WTC11 (cell line): ENCODE results near the gene SGCD. TPM values are rescaled to one million over a fixed set of nuclear protein-coding genes. Genes with fewer than 3 reads are reported as not detected.

Experiments
- ATAC-seq: fragments of 200-7000 bp; cut with Tn5 transposase; 2 replicates; pipeline ENCODE4 v1.10.0; 2021; ENCODE audit warnings: mild to moderate bottlenecking, moderate library complexity
- CTCF ChIA-PET: fragments of 300-600 bp; sonication (Branson Sonifier 250); formaldehyde crosslinking; loops from one replicate; lab custom pipeline; 2021; ENCODE audit warnings: antibody characterized with exemption; lab: Charles Lee
- POLR2A ChIA-PET: fragments of 350-600 bp; sonication (Branson Sonifier 250); formaldehyde crosslinking; loops from one replicate; lab custom pipeline; 2021; ENCODE audit warnings: antibody characterized with exemption; lab: Charles Lee
- DNase-seq: peaks from one replicate; pipeline ENCODE4 v3.0.0; 2021; ENCODE audit warnings: low spot score
- H3K27ac Mint-ChIP-seq: 2 replicates; pipeline ENCODE4 v1.8.0; 2021; ENCODE audit warnings: mixed read lengths
- H3K27me3 Mint-ChIP-seq: 2 replicates; pipeline ENCODE4 v1.8.0; 2021; ENCODE audit warnings: low read depth, mild to moderate bottlenecking, moderate library complexity, mixed read lengths
- H3K36me3 Mint-ChIP-seq: 2 replicates; pipeline ENCODE4 v1.8.0; 2021; ENCODE audit warnings: mixed read lengths
- H3K4me1 Mint-ChIP-seq: 2 replicates; pipeline ENCODE4 v1.8.0; 2022; ENCODE audit warnings: mixed read lengths
- H3K4me3 Mint-ChIP-seq: 2 replicates; pipeline ENCODE4 v1.8.0; 2021; ENCODE audit warnings: mild to moderate bottlenecking, moderate library complexity, mixed read lengths
- H3K9me3 Mint-ChIP-seq: 2 replicates; pipeline ENCODE4 v1.8.0; 2021; ENCODE audit warnings: mixed read lengths
- CREM ChIP-seq: sonication (generic); formaldehyde crosslinking; IDR thresholded peaks from 2 replicates; pipeline ENCODE4 v1.8.1; 2022; ENCODE audit warnings: mild to moderate bottlenecking, missing genetic modification reagents, moderate library complexity
- GTF2I ChIP-seq: fragments of 250-450 bp; sonication (Bioruptor Pico); conservative IDR thresholded peaks from 2 replicates; pipeline ENCODE4 v1.4.0; 2021; ENCODE audit warnings: mild to moderate bottlenecking
- IRF2 ChIP-seq: sonication (generic); formaldehyde crosslinking; IDR thresholded peaks from 2 replicates; pipeline ENCODE4 v1.8.0; 2022; ENCODE audit warnings: low read depth, missing genetic modification reagents, borderline replicate concordance
- JAZF1 ChIP-seq: fragments of 250-450 bp; sonication (Bioruptor Pico); IDR thresholded peaks from 2 replicates; pipeline ENCODE4 v1.9.0; 2021; ENCODE audit warnings: moderate library complexity, mild to moderate bottlenecking, inconsistent platforms
- JUN ChIP-seq: sonication (generic); formaldehyde crosslinking; IDR thresholded peaks from 2 replicates; pipeline ENCODE4 v1.8.0; 2023; ENCODE audit warnings: mild to moderate bottlenecking, missing genetic modification reagents
- RORB ChIP-seq: fragments of 250-450 bp; sonication (Bioruptor Pico); IDR thresholded peaks from 2 replicates; pipeline ENCODE4 v1.9.0; 2021; ENCODE audit warnings: mild to moderate bottlenecking
- SP1 ChIP-seq: sonication (generic); formaldehyde crosslinking; conservative IDR thresholded peaks from 2 replicates; pipeline ENCODE4 v1.8.1; 2022; ENCODE audit warnings: missing genetic modification reagents
- TCF7 ChIP-seq: sonication (generic); formaldehyde crosslinking; IDR thresholded peaks from 2 replicates; pipeline ENCODE4 v1.8.0; 2022; ENCODE audit warnings: mild to moderate bottlenecking, low read depth, missing genetic modification reagents, moderate library complexity
- ZNF396 ChIP-seq: fragments of 250-450 bp; sonication (Bioruptor Pico); IDR thresholded peaks from 2 replicates; pipeline ENCODE4 v1.8.0; 2021; ENCODE audit warnings: mild to moderate bottlenecking, moderate library complexity, borderline replicate concordance
- total RNA-seq: library from RNA; stranded (reverse); gene quantifications from 3 replicates; pipeline ENCODE4 v1.2.3, GENCODE V29; 2021
- TF ChIP-seq, protein P1 (sequence below): sonication (generic); formaldehyde crosslinking; IDR thresholded peaks from 2 replicates; pipeline ENCODE4 v1.8.1; 2023; ENCODE audit warnings: mild to moderate bottlenecking, missing genetic modification reagents
- TF ChIP-seq, protein P2 (sequence below): fragments of 250-450 bp; sonication (Bioruptor Pico); IDR thresholded peaks from 2 replicates; pipeline ENCODE4 v1.9.0; 2021; ENCODE audit warnings: mild to moderate bottlenecking
- TF ChIP-seq, protein P3 (sequence below): sonication (generic); formaldehyde crosslinking; conservative IDR thresholded peaks from 2 replicates; pipeline ENCODE4 v1.8.1; 2023; ENCODE audit warnings: mild to moderate bottlenecking, low read depth, missing genetic modification reagents, moderate library complexity
- TF ChIP-seq, protein P4 (sequence below): sonication (generic); formaldehyde crosslinking; IDR thresholded peaks from 2 replicates; pipeline ENCODE4 v1.8.1; 2023; ENCODE audit warnings: mild to moderate bottlenecking, missing genetic modification reagents, borderline replicate concordance
- TF ChIP-seq, protein P5 (sequence below): sonication (generic); formaldehyde crosslinking; IDR thresholded peaks from 2 replicates; pipeline ENCODE4 v1.8.0; 2022; ENCODE audit warnings: mild to moderate bottlenecking, missing genetic modification reagents

Gene SGCD
- total RNA-seq, 1 experiment from 2014 or later = 0.33 TPM

DNA sequence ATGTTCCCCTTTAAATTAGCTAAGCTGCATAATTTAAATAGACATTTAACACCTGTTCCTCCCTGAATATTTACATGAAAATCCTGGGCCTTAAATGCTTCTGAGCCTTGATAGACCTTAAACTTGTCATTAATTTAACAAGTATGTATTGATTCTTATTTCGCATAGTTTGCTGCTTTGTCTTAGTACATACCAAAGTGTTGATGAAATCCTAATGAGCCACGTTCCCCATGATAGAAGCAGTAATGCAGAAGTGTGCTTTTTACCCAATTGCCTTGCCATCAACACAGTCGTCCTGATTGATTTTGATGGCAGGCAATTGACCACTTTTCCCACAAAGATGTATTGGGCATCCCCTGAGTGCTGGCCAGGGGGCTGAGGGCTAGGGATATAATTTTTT, 213.5 kb downstream of the SGCD start:
- Mint-ChIP-seq H3K9me3 (no peaks in the 10 kb centered on the region), H3K4me3 (no peak overlapping the region), H3K36me3 (no peaks in the 10 kb centered on the region), H3K27me3 (no peaks in the 10 kb centered on the region), H3K4me1 (peaks cover 11% of the 10 kb centered on the region), H3K27ac (no peak overlapping the region)
- no peak for DNase-seq
- ATAC-seq = no peak
- TF ChIP-seq JUN (CRISPR knock-in tag) = no peak
- no peak for TF ChIP-seq CREM (CRISPR knock-in tag)
- no peak for TF ChIP-seq JAZF1 (CRISPR knock-in tag)
- POLR2A ChIA-PET = no interaction called here
- CTCF ChIA-PET = no interaction called here

DNA sequence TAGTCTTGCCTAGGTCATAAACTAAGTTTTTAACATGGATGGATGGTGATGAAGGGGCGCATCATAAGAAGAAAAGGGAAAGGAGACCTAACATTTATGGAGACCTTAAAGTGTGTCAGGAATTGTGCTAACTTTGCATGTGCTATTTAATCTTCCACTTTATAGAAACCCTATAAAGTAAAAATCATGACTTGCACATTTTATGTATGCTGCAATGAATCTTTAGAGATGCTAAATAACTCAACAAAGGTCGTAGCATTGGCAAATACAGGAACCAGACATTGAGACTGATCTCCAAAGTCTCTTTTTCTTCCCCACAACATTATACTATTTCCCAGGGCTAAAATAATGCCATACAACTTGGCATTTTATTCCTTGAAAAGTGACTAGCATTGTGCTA, 214.6 kb downstream of the SGCD start:
- peaks cover 11% of the 10 kb centered on the region for H3K4me1 Mint-ChIP-seq
- DNase-seq (no peak), ATAC-seq (no peak)
- H3K4me3 Mint-ChIP-seq = no peak overlapping the region
- POLR2A ChIA-PET = no interaction called here
- no peak overlapping the region for H3K27ac Mint-ChIP-seq
- CTCF ChIA-PET = no interaction called here
- no peaks in the 10 kb centered on the region for H3K9me3 Mint-ChIP-seq
- TF ChIP-seq IRF2 = no peak
- TF ChIP-seq, protein P1, sequence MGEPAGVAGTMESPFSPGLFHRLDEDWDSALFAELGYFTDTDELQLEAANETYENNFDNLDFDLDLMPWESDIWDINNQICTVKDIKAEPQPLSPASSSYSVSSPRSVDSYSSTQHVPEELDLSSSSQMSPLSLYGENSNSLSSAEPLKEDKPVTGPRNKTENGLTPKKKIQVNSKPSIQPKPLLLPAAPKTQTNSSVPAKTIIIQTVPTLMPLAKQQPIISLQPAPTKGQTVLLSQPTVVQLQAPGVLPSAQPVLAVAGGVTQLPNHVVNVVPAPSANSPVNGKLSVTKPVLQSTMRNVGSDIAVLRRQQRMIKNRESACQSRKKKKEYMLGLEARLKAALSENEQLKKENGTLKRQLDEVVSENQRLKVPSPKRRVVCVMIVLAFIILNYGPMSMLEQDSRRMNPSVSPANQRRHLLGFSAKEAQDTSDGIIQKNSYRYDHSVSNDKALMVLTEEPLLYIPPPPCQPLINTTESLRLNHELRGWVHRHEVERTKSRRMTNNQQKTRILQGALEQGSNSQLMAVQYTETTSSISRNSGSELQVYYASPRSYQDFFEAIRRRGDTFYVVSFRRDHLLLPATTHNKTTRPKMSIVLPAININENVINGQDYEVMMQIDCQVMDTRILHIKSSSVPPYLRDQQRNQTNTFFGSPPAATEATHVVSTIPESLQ (CRISPR knock-in tag) = no peak
- TF ChIP-seq GTF2I (CRISPR knock-in tag) = no peak
- TF ChIP-seq, protein P2, sequence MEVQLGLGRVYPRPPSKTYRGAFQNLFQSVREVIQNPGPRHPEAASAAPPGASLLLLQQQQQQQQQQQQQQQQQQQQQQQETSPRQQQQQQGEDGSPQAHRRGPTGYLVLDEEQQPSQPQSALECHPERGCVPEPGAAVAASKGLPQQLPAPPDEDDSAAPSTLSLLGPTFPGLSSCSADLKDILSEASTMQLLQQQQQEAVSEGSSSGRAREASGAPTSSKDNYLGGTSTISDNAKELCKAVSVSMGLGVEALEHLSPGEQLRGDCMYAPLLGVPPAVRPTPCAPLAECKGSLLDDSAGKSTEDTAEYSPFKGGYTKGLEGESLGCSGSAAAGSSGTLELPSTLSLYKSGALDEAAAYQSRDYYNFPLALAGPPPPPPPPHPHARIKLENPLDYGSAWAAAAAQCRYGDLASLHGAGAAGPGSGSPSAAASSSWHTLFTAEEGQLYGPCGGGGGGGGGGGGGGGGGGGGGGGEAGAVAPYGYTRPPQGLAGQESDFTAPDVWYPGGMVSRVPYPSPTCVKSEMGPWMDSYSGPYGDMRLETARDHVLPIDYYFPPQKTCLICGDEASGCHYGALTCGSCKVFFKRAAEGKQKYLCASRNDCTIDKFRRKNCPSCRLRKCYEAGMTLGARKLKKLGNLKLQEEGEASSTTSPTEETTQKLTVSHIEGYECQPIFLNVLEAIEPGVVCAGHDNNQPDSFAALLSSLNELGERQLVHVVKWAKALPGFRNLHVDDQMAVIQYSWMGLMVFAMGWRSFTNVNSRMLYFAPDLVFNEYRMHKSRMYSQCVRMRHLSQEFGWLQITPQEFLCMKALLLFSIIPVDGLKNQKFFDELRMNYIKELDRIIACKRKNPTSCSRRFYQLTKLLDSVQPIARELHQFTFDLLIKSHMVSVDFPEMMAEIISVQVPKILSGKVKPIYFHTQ = no peak
- no peak for TF ChIP-seq TCF7
- no peaks in the 10 kb centered on the region for H3K27me3 Mint-ChIP-seq
- no peaks in the 10 kb centered on the region for H3K36me3 Mint-ChIP-seq

DNA sequence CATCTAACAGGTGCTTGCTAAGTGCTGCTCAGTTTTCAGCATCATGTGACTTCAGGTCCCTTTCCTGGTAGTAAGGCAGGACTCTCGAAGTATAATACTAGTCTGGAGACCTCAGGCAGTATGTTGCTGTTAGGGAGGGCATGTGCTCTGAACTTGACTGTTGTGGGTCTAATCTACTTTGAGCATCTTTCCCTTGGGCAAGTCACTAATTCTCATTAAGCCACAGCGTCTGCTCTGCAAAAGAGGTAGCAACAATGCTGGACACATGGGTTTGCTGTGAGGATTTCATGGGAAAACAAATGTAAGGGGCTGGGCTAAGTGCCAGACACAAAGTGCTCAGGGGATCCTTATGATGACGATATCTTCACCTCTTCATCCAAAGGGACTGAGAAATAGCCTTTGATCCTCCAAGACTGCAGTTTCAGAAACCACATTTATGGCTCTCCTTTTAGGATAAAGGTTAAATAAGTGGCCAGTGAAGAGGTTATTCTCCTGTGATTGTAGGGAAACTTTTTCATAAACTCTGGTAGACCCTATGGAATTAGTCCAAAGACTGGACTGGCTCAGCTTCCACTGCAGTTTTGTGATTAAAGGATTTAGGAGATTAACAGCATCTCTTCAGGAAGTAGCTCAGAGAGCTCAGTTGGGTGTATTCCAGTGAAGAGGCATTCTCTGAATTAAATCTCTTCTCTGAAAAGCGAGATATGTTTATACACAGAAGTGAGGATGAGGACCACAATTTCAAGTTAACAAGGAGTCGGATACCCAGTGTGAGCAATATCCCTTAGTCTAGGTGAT, 216.6 kb downstream of the SGCD start:
- POLR2A ChIA-PET = no interaction called here
- Mint-ChIP-seq H3K27ac (no peak overlapping the region), H3K9me3 (no peaks in the 10 kb centered on the region), H3K36me3 (no peaks in the 10 kb centered on the region), H3K27me3 (no peaks in the 10 kb centered on the region), H3K4me1 (peaks cover 11% of the 10 kb centered on the region), H3K4me3 (no peak overlapping the region)
- CTCF ChIA-PET = no interaction called here
- ATAC-seq (no peak), DNase-seq (no peak)
- TF ChIP-seq, protein P3, sequence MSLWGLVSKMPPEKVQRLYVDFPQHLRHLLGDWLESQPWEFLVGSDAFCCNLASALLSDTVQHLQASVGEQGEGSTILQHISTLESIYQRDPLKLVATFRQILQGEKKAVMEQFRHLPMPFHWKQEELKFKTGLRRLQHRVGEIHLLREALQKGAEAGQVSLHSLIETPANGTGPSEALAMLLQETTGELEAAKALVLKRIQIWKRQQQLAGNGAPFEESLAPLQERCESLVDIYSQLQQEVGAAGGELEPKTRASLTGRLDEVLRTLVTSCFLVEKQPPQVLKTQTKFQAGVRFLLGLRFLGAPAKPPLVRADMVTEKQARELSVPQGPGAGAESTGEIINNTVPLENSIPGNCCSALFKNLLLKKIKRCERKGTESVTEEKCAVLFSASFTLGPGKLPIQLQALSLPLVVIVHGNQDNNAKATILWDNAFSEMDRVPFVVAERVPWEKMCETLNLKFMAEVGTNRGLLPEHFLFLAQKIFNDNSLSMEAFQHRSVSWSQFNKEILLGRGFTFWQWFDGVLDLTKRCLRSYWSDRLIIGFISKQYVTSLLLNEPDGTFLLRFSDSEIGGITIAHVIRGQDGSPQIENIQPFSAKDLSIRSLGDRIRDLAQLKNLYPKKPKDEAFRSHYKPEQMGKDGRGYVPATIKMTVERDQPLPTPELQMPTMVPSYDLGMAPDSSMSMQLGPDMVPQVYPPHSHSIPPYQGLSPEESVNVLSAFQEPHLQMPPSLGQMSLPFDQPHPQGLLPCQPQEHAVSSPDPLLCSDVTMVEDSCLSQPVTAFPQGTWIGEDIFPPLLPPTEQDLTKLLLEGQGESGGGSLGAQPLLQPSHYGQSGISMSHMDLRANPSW (CRISPR knock-in tag) = no peak
- no peak for TF ChIP-seq ZNF396 (CRISPR knock-in tag)
- TF ChIP-seq, protein P4, sequence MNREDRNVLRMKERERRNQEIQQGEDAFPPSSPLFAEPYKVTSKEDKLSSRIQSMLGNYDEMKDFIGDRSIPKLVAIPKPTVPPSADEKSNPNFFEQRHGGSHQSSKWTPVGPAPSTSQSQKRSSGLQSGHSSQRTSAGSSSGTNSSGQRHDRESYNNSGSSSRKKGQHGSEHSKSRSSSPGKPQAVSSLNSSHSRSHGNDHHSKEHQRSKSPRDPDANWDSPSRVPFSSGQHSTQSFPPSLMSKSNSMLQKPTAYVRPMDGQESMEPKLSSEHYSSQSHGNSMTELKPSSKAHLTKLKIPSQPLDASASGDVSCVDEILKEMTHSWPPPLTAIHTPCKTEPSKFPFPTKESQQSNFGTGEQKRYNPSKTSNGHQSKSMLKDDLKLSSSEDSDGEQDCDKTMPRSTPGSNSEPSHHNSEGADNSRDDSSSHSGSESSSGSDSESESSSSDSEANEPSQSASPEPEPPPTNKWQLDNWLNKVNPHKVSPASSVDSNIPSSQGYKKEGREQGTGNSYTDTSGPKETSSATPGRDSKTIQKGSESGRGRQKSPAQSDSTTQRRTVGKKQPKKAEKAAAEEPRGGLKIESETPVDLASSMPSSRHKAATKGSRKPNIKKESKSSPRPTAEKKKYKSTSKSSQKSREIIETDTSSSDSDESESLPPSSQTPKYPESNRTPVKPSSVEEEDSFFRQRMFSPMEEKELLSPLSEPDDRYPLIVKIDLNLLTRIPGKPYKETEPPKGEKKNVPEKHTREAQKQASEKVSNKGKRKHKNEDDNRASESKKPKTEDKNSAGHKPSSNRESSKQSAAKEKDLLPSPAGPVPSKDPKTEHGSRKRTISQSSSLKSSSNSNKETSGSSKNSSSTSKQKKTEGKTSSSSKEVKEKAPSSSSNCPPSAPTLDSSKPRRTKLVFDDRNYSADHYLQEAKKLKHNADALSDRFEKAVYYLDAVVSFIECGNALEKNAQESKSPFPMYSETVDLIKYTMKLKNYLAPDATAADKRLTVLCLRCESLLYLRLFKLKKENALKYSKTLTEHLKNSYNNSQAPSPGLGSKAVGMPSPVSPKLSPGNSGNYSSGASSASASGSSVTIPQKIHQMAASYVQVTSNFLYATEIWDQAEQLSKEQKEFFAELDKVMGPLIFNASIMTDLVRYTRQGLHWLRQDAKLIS = no peak
- TF ChIP-seq, protein P2 = no peak
- no peak for TF ChIP-seq TCF7
- no peak for TF ChIP-seq SP1 (CRISPR knock-in tag)
- TF ChIP-seq, protein P5, sequence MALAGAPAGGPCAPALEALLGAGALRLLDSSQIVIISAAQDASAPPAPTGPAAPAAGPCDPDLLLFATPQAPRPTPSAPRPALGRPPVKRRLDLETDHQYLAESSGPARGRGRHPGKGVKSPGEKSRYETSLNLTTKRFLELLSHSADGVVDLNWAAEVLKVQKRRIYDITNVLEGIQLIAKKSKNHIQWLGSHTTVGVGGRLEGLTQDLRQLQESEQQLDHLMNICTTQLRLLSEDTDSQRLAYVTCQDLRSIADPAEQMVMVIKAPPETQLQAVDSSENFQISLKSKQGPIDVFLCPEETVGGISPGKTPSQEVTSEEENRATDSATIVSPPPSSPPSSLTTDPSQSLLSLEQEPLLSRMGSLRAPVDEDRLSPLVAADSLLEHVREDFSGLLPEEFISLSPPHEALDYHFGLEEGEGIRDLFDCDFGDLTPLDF (CRISPR knock-in tag) = no peak
- no peak for TF ChIP-seq RORB (CRISPR knock-in tag)
